Measurements from ENCODE around the gene OLFML1. TPM values are rescaled to one million over a fixed set of nuclear protein-coding genes. Genes with fewer than 3 reads are reported as not detected.

The OLFML1 gene
- total and polyA plus RNA-seq, 2 of the 13 experiments (the other 11 are each of a cell fraction or from before 2014, with no cell fraction given), result 0.89 to 0.90 TPM

DNA sequence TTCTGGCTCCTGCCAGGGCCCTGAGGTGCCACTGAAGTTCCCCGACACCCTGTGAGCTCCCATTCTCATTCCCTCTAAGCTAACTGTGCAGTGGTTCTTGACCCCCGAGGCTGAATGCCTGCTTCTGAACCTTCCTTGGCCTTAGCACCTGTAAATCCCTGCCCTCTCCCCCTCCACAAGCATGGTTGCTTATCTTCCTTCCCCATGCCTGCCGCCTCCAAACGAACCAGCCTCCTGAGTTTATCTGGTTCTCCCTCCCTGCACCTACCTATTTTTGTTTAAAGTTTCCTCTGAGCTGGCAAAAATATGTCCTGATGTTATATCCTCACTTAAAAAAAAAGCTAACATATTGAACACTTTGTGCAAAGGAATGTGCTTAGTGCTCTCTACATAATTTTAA is 62.4 kb downstream of the OLFML1 start:
- CTCF ChIA-PET (ENCODE audit: low intra/inter-chr PET ratio, low total read pairs), result no interaction called here
- intact Hi-C loops (cut with micrococcal nuclease; ENCODE audit: unreplicated experiment), result loop anchor here (2.0 kb wide), 1 partner anchor 35 kb away; the partner anchor contains the start of gene PPFIBP2

More for the DNA sequence above, 62.4 kb downstream of the OLFML1 start:
- TF ChIP-seq, protein P1, sequence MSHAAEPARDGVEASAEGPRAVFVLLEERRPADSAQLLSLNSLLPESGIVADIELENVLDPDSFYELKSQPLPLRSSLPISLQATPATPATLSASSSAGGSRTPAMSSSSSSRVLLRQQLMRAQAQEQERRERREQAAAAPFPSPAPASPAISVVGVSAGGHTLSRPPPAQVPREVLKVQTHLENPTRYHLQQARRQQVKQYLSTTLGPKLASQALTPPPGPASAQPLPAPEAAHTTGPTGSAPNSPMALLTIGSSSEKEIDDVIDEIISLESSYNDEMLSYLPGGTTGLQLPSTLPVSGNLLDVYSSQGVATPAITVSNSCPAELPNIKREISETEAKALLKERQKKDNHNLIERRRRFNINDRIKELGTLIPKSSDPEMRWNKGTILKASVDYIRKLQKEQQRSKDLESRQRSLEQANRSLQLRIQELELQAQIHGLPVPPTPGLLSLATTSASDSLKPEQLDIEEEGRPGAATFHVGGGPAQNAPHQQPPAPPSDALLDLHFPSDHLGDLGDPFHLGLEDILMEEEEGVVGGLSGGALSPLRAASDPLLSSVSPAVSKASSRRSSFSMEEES (CRISPR knock-in tag; IDR thresholded peaks at IDR 0.05), result no peak
- TF ChIP-seq HDAC2 (CRISPR knock-in tag; IDR thresholded peaks at IDR 0.05) (no peak), REXO4 (CRISPR knock-in tag; IDR thresholded peaks at IDR 0.05; ENCODE audit: borderline replicate concordance) (no peak), AGO1 (IDR thresholded peaks at IDR 0.05; ENCODE audit: low read depth, low read length, poor library complexity, severe bottlenecking) (no peak), MTF2 (CRISPR knock-in tag; IDR thresholded peaks at IDR 0.05; ENCODE audit: borderline replicate concordance) (no peak), ZNF329 (CRISPR knock-in tag; IDR thresholded peaks at IDR 0.05; ENCODE audit: low read depth) (no peak), TERF1 (CRISPR knock-in tag; IDR thresholded peaks at IDR 0.05) (no peak), HNRNPL (IDR thresholded peaks at IDR 0.05; ENCODE audit: low read depth, low read length) (no peak), ZNF879 (CRISPR knock-in tag; IDR thresholded peaks at IDR 0.05) (no peak), ZSCAN29 (CRISPR knock-in tag; conservative IDR thresholded peaks at IDR 0.05) (no peak), ZNF326 (CRISPR knock-in tag; IDR thresholded peaks at IDR 0.05; ENCODE audit: borderline replicate concordance) (no peak), TGIF2 (CRISPR knock-in tag; IDR thresholded peaks at IDR 0.05) (no peak), PLRG1 (conservative IDR thresholded peaks at IDR 0.05) (no peak), ZNF790 (CRISPR knock-in tag; IDR thresholded peaks at IDR 0.05; ENCODE audit: borderline replicate concordance) (no peak)
- TF ChIP-seq, protein P2, sequence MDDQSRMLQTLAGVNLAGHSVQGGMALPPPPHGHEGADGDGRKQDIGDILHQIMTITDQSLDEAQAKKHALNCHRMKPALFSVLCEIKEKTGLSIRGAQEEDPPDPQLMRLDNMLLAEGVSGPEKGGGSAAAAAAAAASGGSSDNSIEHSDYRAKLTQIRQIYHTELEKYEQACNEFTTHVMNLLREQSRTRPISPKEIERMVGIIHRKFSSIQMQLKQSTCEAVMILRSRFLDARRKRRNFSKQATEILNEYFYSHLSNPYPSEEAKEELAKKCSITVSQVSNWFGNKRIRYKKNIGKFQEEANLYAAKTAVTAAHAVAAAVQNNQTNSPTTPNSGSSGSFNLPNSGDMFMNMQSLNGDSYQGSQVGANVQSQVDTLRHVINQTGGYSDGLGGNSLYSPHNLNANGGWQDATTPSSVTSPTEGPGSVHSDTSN (CRISPR knock-in tag; IDR thresholded peaks at IDR 0.05; ENCODE audit: borderline replicate concordance), result no peak
- no peak overlapping the region for H2AFZ ChIP-seq (ENCODE audit: low read length)
- BruUV-seq (replicated peaks), result no TSS peak
- H3K4me3 ChIP-seq (replicated peaks in 1 of 3; ENCODE audit: insufficient read depth in 1 of 3, low read depth in 2 of 3, low read length in 3 of 3), result no peak overlapping the region
- POLR2A ChIA-PET, result no interaction called here
- H3K9me3 ChIP-seq (ENCODE audit: low read length), result no peaks in the 10 kb centered on the region
- H3K36me3 ChIP-seq (replicated peaks in 1 of 2; ENCODE audit: control insufficient read depth in 1 of 2, insufficient read depth in 2 of 2, low read length in 2 of 2), result peaks cover 0 to 6% of the 10 kb centered on the region in 2 experiments; a peak in 1 of 5 replicates
- no peak overlapping the region for H3K4me2 ChIP-seq (ENCODE audit: low read depth, low read length)
- DNase-seq (ENCODE audit: low spot score) (no peak), ATAC-seq (no peak), FAIRE-seq (no peak)
- H3K79me2 ChIP-seq (ENCODE audit: insufficient read depth, low read length), result no peaks in the 10 kb centered on the region
- H3K4me1 ChIP-seq (ENCODE audit: insufficient read depth, low read length), result no peaks in the 10 kb centered on the region
- H3K27me3 ChIP-seq (ENCODE audit: control insufficient read depth in 1 of 2, insufficient read depth in 2 of 2, low read length in 2 of 2), result no peaks in the 10 kb centered on the region; a peak in 1 of 5 replicates
- no peak overlapping the region for H3K9ac ChIP-seq (ENCODE audit: insufficient read depth, low read depth, low read length)
- WGBS (ENCODE audit: low lambda C conversion rate), result 62% methylated on average over 4 of the region's 4 CpGs
- H4K20me1 ChIP-seq (ENCODE audit: insufficient read depth, low read length), result no peaks in the 10 kb centered on the region
- in situ Hi-C loops (cut with HindIII; ENCODE audit: extremely low pct_ligation_motif_present, low pct_unique_long_range_greater_than_20kb), result no loop called here
- no peak overlapping the region for H3K27ac ChIP-seq (ENCODE audit: extremely low read length, insufficient read depth, low read length)

All from HepG2 (cell line).